NB4 (cell line): ENCODE data around the gene MPHOSPH8.

Experiments
- MYC ChIP-seq: IDR thresholded peaks from 2 replicates; pipeline ENCODE4 v1.6.1; 2011; ENCODE audit warnings: low read depth, low read length
- POLR2A ChIP-seq: IDR thresholded peaks from 2 replicates; pipeline ENCODE4 v1.6.1; 2011; ENCODE audit warnings: mild to moderate bottlenecking; ENCODE audit not compliant: insufficient read length; ENCODE audit errors: extremely low read depth
- TF ChIP-seq, protein P1 (sequence below): IDR thresholded peaks from one replicate; pipeline ENCODE4 v1.5.1; 2012; ENCODE audit warnings: low read depth, low read length

DNA sequence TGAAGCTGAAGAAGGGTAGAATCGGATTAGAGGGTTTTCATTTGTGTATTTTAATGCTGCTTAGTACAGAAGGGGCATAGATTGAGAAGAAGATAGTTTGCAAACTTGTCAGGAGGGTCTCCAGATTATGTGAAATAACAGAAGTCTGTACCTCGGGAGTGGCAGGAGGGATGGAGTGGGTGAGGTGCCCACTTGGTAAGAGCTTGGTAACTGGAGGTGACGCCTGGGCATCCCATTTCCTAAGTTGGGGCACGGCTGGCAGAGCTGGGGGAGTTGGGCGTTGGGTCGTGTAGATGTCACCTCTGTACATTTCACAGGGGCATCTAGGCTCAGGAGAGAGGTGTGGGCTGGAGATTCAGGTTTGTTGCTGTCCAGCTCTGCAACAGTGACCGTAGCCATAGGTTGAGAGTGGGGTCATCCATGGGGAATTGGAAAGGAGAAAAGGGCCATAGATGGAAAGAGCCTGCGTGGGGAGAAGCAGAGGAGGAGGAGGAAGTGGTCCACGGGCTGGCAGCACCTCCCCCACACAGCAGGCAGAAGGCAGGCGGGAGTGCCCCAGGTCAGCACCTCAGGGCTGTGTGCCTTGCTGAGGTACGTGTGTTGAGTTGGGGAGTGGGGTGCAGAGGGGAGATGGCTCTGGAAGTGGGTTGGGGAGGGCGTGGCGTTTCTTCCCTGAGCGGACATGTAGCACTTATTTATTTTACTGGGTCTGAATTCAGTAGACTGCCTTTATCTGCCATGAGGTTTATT is 31.2 kb downstream of the MPHOSPH8 start:
- TF ChIP-seq, protein P1, sequence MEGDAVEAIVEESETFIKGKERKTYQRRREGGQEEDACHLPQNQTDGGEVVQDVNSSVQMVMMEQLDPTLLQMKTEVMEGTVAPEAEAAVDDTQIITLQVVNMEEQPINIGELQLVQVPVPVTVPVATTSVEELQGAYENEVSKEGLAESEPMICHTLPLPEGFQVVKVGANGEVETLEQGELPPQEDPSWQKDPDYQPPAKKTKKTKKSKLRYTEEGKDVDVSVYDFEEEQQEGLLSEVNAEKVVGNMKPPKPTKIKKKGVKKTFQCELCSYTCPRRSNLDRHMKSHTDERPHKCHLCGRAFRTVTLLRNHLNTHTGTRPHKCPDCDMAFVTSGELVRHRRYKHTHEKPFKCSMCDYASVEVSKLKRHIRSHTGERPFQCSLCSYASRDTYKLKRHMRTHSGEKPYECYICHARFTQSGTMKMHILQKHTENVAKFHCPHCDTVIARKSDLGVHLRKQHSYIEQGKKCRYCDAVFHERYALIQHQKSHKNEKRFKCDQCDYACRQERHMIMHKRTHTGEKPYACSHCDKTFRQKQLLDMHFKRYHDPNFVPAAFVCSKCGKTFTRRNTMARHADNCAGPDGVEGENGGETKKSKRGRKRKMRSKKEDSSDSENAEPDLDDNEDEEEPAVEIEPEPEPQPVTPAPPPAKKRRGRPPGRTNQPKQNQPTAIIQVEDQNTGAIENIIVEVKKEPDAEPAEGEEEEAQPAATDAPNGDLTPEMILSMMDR = no peak
- no peak for TF ChIP-seq POLR2A
- TF ChIP-seq MYC = no peak
